BE2C (cell line): ENCODE data around the gene ITGA3.
A peak's percentile ranks its signal among the peaks of the same experiment; 100 is the strongest.

ENCODE experiments used
- DNase-seq: peaks from one replicate; pipeline ENCODE4 v3.0.0-alpha.2; 2020
- H3K27me3 ChIP-seq: fragments of 250-450 bp; sonication (Bioruptor Pico); 2 replicates; pipeline ENCODE4 v1.5.1; 2020; ENCODE audit warnings: mild to moderate bottlenecking
- H3K36me3 ChIP-seq: fragments of 250-450 bp; sonication (Bioruptor Pico); 2 replicates; pipeline ENCODE4 v1.5.1; 2020; ENCODE audit warnings: mild to moderate bottlenecking
- H3K4me1 ChIP-seq: fragments of 250-450 bp; sonication (Bioruptor Pico); 2 replicates; pipeline ENCODE4 v1.5.1; 2020
- H3K4me3 ChIP-seq: 2 replicates; pipeline ENCODE4 v1.5.1; 2011; ENCODE audit warnings: low read depth, low read length
- H3K9me3 ChIP-seq: fragments of 250-450 bp; sonication (Bioruptor Pico); 2 replicates; pipeline ENCODE4 v1.5.1; 2020
- CTCF ChIP-seq: IDR thresholded peaks from 2 replicates; pipeline ENCODE4 v1.5.1; 2012; ENCODE audit warnings: mild to moderate bottlenecking, low read depth, low read length

Gene ITGA3

GRCh38 chr17:50090971-50091917 lies 35.3 kb downstream of the ITGA3 start:
- DNase-seq: no peak
- Histone ChIP-seq H3K9me3 (no peaks in the 10 kb centered on the region), H3K27me3 (no peaks in the 10 kb centered on the region), H3K4me1 (no peaks in the 10 kb centered on the region), H3K4me3 (no peak overlapping the region), H3K36me3 (no peaks in the 10 kb centered on the region)
- TF ChIP-seq CTCF: no peak

- H3K27me3 ChIP-seq: no peaks in the 10 kb centered on the region
- H3K9me3 ChIP-seq: no peaks in the 10 kb centered on the region
- DNase-seq: no peak
- H3K36me3 ChIP-seq: no peaks in the 10 kb centered on the region
- TF ChIP-seq CTCF: no peak
- no peaks in the 10 kb centered on the region for H3K4me1 ChIP-seq
- no peak overlapping the region for H3K4me3 ChIP-seq
Observed at GRCh38 chr17:50091918-50092285, 36.0 kb downstream of the ITGA3 start.

GRCh38 chr17:50093246-50093645 lies 37.3 kb downstream of the ITGA3 start:
- Histone ChIP-seq H3K4me1 (no peaks in the 10 kb centered on the region), H3K9me3 (no peaks in the 10 kb centered on the region), H3K36me3 (no peaks in the 10 kb centered on the region), H3K4me3 (no peak overlapping the region), H3K27me3 (no peaks in the 10 kb centered on the region)
- DNase-seq: no peak
- TF ChIP-seq CTCF: no peak

- TF ChIP-seq CTCF: no peak
- no peak overlapping the region for H3K4me3 ChIP-seq
Observed at GRCh38 chr17:50093807-50094206, 37.9 kb downstream of the ITGA3 start.

GRCh38 chr17:50094243-50094752 lies 38.4 kb downstream of the ITGA3 start:
- Histone ChIP-seq H3K27me3 (no peaks in the 10 kb centered on the region), H3K36me3 (no peaks in the 10 kb centered on the region), H3K4me3 (peak overlapping the region; percentile 68), H3K9me3 (no peaks in the 10 kb centered on the region), H3K4me1 (no peaks in the 10 kb centered on the region)
- DNase-seq: peak; percentile 90
- peak; percentile 86 for TF ChIP-seq CTCF

More at GRCh38 chr17:50093807-50094206, 37.9 kb downstream of the ITGA3 start:
- H3K9me3 ChIP-seq: no peaks in the 10 kb centered on the region
- DNase-seq: no peak
- H3K36me3 ChIP-seq: no peaks in the 10 kb centered on the region
- H3K27me3 ChIP-seq: no peaks in the 10 kb centered on the region
- no peaks in the 10 kb centered on the region for H3K4me1 ChIP-seq
